GM19043 (cell line): Measurements from ENCODE around the gene RGMB.

Experiments used
- ATAC-seq: cut with Tn5 transposase; IDR thresholded peaks from one replicate; pipeline ENCODE4 v1.9.1; 2021; ENCODE audit warnings: low read depth; ENCODE audit not compliant: unreplicated experiment

The RGMB gene

DNA sequence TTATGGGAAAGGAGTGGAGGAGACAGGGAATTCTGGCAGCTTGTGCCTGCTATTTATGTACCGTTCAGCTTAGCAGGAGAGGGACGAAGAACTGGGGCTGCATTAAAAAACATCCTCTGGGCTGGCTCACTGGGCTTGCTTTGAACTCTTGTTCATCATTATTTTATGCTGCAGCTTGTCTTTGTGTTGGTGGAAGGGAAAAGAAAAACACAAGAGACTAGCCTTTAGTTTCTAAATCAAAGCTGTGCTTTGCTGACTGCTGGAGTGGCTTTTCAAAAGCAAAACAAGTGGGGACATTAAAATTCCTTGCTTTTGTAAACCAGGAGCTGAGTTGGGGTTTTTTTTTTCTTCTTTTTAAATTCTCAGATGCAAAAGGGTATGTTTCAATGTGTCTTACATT lies 5.9 kb upstream of the RGMB start:
- no peak for ATAC-seq

DNA sequence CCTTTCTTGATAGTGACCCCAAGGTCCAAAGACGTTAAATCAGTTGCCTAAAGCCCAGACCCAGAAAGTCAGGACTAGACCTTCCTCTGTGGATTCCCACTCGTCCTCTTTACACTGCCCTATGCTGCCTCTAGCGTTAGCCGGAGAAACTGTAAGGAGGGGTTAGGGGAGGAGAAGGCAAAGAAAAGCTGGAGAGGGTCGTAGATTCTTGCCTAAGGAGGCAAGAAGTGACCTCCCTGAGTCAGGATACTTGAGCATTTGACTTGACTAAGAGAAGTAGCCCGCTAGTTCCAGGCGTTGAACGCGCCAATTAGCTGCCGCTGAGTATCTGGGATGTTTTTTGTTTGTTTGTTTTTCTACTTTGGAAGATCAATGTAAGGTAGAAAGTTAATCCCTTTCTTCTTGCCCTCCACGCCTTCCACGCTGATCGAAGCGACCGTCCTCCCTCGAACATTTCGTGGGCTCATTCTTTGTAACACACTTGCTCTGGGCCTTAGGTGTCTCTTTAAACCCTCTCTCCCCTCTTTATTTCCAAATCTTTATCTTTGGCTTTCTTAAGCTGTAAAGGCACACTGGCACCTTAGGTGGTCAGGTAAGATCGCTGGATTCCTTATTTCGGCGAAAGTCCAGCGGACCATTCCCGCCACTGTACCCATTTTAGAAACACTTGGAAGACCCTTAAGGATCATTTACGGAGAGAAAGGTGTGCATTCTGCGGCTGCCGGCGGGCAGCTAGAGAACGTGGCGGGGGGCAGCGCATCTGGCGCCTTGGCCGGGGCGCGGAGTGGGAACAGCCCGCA lies 5.1 kb upstream of the RGMB start:
- peak; percentile 36 for ATAC-seq

DNA sequence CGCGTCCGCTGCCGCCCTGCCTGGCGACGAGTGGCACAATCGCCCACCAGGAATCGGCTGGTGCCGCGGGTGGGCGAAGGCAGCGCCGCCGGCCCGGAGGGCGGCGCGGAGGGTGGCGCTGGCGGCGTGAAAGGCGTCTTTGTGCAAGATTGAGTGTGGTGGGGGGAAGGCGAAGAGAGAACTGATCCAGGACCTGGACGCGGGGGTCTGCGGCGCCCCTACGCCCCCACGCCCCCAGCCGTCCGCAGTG lies 4.6 kb upstream of the RGMB start:
- ATAC-seq = no peak

DNA sequence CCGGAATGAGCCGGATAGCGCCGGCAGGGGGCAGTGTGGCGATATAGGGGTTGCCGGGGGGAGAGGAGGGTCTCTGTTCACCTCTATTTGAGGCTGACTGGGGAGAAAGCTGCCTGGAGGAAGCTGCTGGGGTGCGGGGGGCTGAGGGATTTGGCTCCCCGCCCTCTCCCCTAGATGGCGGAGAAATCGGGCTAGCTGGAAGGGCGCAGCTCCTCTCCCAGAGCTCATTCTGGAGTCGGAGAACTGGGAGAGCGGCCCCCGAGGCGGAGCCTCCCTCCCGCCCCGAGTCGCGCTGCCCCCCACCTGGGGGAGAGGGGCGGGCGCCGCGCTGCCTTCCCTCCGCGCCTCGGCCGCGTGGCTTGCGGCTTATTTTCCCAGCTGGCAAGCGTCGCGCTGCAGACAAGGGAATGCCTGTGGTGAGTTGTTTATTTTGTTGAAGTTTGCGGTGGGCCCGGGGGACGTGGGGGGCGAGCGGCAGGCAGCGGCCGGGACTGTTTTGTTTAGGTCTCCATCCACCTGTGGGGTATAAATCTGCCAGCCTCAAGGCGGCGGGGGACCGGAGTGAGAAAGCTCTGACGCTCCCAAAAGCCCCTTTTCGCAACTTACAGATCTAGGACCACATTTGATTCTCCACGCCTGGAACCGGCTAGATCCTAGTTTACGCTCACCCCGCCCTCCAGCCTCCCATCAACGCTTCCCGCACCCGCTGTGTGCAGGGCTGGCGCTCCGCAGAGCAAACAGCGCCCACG lies 4.1 kb upstream of the RGMB start:
- ATAC-seq = no peak

DNA sequence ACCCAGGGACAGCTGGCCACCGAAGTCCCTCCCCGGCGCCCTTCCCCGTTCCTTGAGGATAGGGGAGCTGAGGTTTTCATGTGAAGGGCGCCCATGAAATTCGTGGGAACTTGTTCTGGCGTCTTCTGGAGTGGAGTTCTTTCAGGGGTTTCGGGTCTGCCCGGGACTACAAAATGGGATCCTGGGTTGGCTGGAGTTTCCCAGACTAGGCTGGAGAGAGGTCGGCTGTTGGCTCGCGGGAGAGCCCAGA lies 3.6 kb upstream of the RGMB start:
- no peak for ATAC-seq

DNA sequence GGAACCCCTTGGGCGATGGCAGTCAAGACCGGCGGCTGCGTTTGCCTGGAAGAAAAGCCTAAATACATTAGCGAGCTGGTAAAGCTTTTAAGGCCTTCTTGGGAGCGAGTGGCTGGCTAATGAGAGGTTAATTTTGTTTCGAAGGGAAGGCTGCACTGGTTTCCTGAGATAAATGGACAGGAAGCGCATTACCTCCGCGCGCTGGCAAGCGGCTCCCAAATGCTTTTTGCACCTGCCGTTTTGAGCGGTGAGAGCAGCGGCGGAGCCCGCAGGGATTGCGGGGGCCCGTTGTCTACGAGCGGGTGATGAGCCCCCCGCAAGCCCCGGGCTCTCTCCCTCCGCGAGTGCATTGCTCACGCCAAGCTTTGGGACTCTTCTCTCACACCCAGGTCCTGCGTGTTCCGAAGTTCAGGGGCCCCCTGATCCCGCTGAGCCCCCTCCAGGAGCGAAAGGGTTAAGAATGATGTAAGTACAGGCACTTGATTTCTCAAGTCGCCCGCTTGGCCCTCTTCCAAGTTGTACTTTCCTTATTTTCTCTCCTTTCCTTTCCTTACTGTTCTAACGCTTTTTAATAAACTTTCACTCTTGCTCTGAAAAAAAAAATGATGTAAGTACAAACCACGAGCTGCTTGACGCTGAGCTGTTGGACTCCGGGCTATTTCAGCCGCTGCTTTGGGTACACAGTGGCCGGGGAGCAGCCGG lies 3.1 kb upstream of the RGMB start:
- no peak for ATAC-seq

DNA sequence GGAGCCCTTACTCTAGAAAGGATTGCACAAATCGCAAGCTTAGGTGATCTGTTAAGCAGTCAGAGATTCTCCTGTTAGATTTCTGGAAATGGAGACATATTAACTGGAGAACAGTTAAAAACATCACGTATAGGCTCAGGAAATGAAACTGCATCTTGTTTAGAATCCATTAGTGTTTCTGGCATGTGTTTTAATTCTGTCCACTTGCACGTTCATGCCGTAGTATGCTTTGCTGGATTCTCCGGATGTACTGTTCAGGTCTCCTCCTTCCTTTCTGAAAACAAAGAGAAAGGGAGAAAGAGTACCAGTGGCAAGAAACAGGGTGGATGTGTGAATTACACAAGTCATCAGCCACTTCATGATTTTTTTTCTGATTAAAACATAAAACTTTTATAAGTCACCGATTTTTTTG lies 2.5 kb upstream of the RGMB start:
- ATAC-seq = no peak

DNA sequence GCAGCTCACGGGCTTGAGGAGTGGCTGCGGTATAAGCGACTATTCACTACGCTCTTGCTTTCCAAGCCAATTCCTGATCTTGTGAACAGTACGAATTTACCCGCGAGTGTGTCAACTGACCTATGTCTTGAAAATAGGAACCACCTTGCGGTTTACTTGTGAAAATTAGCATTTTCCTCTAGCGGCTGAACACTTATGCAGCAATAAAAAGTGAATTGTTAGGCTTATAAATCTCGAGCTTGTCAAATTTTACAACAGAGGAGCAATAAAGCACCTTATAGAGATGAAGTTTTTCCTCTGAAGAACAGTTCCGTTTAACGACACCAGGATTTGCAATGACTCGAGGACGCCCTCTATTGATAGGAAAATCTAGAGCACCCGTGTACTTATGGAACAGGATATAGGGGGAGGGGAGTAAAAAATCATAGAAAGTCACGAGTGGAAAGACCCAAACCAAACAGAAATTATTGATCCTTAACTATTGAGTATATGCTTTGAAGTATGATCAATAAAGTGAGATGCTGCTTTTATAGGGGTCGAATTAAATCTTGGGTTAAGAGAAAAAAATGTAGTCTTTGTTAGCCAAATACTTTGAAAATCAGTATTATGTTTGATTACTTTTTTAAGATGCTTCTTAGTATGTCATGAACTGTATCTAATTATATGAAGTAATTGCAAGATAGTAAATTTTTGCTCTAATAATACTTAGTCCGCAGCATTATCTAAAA lies 1.9 kb upstream of the RGMB start:
- ATAC-seq = no peak

DNA sequence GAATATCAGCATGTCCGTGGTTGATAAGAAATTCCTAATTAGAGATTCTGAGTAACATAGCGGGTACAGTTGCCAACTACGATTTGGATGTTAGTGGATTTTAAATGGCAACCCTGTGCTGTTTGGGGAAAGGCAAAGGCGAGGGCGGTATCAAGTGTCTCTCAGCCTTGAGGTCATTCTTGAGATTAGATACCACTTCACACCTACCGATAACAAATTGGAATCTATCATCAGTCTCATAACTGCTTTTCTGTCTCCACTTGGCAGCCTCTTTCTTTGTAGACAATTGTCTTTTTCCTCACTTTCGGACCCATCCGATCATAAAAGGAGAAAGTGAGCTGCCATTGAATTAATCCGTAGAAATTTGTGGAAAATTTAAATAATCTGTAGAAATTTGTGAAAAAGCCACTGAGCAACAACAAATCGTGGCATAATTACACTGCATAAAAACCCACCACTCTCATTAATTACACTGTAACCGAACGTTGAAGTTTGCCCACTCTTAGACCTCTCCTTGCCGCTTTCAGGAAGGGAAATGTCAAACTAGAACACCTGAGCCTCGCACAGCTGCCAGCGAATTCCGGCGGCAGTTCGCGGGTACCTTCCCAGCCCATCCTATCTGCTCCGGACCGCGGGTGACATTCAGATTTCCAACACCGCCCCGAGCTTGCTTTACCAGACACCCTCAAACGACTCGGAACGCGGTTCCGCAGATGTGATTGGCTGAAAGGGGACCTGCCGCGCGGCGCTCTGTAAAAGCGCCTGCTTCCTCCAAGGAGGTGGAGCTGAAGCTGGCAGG lies 849 bp upstream of the RGMB start:
- ATAC-seq = peak; percentile 5

DNA sequence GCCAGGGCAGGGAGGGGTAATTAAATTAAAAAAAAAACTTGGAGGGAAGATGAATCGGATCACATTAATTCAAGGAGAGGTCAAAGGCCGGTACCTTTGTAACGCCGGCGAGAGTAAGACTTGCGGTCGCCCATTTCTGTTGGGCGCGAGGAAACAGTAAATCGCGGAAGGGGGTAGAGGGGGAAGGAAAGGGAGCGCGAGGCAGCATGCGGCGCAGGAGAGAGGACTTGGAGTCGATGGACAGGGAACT lies 324 bp upstream of the RGMB start:
- ATAC-seq = no peak

DNA sequence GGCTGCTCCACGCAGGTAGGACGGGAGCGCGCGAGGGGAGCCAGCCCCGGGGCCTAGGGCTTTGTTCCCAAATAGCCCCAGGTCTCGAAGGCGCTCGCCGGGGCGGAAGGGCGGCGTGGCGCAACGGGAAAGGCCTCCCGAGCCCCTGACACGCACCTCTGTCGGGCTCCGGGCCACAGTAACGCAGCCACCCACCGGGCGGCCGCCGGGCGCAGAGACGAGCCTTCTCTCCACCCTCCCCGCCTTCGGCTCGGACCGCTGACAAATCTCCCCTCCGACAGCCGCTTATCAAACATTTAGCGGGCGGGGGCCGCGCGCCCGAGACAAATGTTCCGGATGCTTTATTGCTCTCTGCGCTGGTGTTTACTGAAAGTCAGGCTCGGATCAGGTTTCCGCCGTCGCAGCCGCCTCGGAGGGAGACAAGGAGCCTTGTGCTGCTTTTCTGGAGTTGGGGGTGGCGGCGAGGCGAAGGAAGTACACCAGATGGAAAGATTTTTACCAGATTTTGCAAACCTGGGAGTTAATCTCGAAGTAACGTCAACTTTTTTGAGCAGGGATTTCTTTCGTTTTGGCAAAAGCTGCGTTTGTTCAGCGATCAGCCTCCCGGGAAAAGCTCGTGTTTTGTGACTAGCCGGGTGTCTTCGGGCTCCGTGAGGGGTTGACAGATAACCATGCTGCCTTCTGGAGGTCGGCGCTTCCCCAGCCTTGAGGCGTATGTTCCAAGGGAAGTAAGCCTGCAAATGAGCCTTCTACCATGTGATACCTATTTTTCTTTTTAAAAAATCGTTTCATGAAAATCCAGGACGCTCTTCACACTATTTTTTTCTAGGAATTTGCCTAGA lies 950 bp downstream of the RGMB start:
- peak; percentile 23 for ATAC-seq

DNA sequence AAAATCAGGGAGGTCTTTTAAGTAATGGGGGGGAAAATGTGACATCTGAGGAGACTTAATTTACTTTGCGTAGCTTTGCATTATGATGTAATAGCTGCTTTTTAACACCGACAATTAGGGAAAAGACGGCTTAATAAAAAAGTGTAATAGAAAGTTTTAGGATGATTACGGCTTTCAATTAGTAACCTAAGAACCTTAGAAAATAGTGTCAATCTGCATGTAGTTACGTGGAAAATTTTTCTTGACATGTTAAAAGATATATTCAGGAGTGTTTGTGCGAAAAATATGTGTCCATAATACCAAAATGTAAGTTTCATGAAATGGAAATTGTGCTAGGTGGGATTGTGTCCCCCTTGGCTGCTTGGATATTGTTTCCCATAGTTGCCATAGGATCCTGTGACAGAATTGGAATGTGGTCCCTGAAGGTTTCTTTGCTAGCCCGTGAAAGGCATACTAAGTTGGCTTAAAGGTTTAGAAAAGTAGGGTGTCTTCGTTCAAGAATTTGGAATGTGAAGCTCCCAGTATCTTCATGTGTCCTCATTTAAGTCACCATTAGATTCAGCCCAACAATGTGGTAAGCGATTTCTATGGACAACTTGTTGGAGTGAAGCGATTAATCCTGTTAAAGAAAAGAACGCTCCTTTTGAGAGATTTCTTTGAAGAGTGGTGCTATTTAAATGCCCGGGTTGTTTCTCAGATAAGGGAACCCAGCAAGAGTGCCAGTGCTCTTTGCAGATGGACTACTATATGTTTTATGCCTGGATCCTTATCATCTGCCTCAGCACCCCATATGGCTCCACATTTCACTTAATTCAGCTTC lies 2.0 kb downstream of the RGMB start:
- ATAC-seq = no peak

DNA sequence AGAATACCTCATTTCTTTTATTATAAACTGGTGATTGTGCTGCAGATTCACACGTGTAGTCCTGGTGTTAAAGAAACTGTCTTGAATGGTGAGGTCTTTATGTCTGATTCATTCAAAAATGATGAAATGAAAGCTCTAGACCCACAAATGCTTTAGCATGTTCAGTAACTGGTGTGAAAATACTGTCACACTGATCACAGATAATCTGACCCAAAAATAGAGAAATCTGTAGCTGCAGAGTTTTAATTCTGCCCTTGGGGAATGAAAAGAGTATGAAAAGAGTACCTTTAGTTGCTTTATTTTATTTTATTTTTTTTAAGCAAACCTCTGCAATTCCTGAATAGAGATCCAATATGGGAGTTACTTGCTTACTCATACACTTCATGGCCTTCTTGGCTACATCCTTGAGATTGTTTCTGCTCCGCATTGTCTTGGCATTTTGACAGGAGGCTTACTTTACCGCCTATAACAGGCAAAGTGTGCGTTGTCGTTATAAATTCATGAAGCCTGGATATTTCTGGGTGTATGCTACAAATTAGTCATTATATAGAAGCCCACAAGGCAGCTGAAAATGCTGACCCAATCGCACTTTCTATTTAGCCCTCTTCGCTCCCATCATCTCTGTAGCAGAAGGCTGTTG lies 2.7 kb downstream of the RGMB start:
- ATAC-seq = no peak

DNA sequence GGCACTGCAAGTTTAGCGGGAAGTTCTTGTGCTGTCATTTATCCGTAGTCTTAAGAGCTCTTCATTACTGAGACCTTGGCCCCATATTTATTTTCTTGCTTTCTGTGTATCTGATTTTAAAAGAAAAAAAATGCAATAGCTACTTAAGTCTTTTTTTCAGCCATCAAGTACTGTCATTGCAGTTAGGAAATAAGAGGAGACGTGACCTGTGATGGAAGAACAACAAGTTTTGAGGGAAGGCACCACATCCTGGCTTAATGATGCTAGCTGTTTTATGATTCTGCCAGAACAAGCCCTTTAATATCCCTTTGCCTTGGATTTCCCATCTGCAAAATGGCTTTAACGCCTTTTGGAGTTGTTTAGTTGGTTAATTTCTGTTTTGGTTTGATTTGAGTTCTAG lies 3.8 kb downstream of the RGMB start:
- no peak for ATAC-seq

DNA sequence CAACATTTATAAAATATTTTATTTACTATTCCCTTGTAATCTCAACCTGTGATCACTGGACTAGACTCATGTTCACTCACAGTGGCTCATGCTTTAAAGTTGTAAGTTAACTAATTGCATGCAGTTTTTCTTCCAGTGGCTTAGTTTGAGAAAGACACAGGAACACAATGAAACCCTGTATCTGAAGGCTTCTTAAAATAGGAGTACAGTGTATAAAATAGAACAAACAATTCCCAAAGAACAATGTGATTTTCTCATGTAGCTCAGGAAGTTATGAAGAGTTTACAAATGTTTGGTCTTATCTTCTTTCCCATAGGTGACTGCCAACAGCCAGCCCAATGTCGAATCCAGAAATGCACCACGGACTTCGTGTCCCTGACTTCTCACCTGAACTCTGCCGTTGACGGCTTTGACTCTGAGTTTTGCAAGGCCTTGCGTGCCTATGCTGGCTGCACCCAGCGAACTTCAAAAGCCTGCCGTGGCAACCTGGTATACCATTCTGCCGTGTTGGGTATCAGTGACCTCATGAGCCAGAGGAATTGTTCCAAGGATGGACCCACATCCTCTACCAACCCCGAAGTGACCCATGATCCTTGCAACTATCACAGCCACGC lies 5.9 kb downstream of the RGMB start:
- no peak for ATAC-seq

DNA sequence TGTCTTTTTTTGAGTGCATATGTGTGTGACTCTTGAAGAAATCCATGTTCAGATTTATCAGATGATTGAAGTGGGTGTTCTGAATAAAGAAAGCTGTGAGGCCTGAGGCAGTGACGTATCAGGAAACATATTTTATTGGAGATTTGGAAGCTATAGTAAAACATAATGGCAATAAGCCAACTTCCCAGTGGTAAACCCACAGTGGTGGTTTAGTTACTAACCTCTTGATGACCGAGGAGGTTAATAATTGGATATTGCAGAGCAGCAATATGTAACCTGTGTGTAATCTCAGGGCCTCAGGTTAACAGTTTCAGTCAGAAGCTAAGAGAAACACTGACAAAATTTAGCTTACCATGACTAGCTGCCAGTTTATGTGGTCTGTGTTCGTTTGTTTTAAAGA lies 6.9 kb downstream of the RGMB start:
- no peak for ATAC-seq

DNA sequence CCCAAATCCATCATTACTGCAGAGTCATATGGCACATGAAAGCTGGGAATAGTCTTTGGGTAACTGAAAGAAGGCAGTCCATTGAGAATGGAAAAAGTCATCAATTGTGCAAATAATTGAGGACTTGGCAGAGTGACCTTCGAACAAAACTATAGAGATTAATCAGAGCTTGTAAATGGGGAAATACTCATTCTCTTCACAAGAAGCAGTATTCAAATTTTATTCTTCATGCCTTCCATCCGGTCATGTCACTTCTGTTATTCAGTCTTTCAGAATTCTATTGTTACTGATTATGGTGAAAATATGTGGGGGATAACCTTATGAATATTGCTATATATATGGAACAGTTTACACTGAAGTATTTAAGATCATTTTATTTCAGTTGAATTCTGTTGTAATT lies 8.1 kb downstream of the RGMB start:
- ATAC-seq = no peak

DNA sequence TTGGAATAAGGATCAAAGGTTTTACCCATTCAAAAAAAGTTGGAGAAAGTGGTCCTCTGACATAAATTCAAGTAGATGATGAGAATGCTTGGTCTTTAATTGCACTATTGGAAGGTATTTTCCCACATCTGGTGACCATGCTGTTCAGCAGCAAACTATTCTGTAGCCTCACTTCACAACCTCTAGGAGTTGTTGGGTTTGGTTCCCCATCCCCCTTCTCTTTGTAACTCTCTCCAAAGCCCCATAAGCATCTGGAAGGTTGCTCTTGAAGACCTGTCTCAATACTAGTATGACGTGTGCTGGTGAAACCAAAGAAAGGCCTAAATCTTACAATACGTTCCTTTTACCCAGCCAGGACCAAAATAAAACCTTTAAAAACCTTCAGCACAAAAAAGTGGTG lies 8.5 kb downstream of the RGMB start:
- no peak for ATAC-seq
